ENCODE measurements around the gene BTBD7.

DNA sequence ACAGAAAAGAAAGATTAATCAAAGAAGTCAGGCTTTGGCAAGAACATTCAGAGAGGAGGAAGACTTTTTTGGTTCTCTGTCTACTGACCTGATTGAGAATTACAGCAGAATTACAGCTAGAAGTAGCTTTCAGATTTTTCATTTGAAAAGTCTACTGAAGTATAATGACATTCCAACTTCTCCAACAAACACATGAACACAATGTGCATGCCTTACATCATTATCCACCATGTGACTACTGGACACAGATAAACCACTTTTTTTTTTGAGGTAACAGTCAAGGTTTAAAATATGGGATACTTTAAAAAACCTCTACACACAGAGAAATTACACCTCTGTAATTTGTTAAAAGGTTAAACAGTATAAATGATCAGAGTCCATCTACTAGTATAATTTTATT, 12.3 kb downstream of the BTBD7 start:
- TF ChIP-seq, protein P1, sequence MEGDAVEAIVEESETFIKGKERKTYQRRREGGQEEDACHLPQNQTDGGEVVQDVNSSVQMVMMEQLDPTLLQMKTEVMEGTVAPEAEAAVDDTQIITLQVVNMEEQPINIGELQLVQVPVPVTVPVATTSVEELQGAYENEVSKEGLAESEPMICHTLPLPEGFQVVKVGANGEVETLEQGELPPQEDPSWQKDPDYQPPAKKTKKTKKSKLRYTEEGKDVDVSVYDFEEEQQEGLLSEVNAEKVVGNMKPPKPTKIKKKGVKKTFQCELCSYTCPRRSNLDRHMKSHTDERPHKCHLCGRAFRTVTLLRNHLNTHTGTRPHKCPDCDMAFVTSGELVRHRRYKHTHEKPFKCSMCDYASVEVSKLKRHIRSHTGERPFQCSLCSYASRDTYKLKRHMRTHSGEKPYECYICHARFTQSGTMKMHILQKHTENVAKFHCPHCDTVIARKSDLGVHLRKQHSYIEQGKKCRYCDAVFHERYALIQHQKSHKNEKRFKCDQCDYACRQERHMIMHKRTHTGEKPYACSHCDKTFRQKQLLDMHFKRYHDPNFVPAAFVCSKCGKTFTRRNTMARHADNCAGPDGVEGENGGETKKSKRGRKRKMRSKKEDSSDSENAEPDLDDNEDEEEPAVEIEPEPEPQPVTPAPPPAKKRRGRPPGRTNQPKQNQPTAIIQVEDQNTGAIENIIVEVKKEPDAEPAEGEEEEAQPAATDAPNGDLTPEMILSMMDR (IDR thresholded peaks at IDR 0.05; ENCODE audit: insufficient read depth, low read length, poor library complexity, severe bottlenecking), result no peak
- no peak for TF ChIP-seq EZH2phosphoT487 (conservative IDR thresholded peaks at IDR 0.05; ENCODE audit: low read length)

Measured in SU-DHL-6 (cell line).